H9 (cell line): Measurements from ENCODE around the gene DCPS. TPM values are rescaled to one million over a fixed set of nuclear protein-coding genes. Genes with fewer than 3 reads are reported as not detected.

Experiments
- DNase-seq: peaks from one replicate; pipeline ENCODE4 v3.0.0-alpha.2; 2017
- H2AFZ ChIP-seq: one replicate; pipeline ENCODE4 v1.6.1; 2013; ENCODE audit warnings: mild to moderate bottlenecking, low read length, control low read depth, moderate library complexity
- H2AK5ac ChIP-seq: 2 replicates; pipeline ENCODE4 v1.6.1; 2013; ENCODE audit warnings: low read length, control low read depth, mixed read lengths; ENCODE audit not compliant: insufficient read length
- H2BK120ac ChIP-seq: one replicate; pipeline ENCODE4 v1.6.1; 2013; ENCODE audit warnings: low read depth, mild to moderate bottlenecking, low read length, control low read depth, inconsistent platforms; ENCODE audit not compliant: poor library complexity, severe bottlenecking
- H2BK12ac ChIP-seq: 2 replicates; pipeline ENCODE4 v1.6.1; 2013; ENCODE audit warnings: low read length, control low read depth, mixed read lengths, low read depth; ENCODE audit not compliant: insufficient read length
- H2BK15ac ChIP-seq: 2 replicates; pipeline ENCODE4 v1.6.1; 2013; ENCODE audit warnings: low read depth, low read length, control low read depth
- H2BK20ac ChIP-seq: one replicate; pipeline ENCODE4 v1.6.1; 2013; ENCODE audit warnings: low read depth, mild to moderate bottlenecking, low read length, control low read depth, inconsistent platforms; ENCODE audit not compliant: poor library complexity, severe bottlenecking
- H2BK5ac ChIP-seq: 2 replicates; pipeline ENCODE4 v1.6.1; 2013; ENCODE audit warnings: low read length, control low read depth, mixed read lengths; ENCODE audit not compliant: insufficient read length
- H3K14ac ChIP-seq: 2 replicates; pipeline ENCODE4 v1.6.1; 2013; ENCODE audit warnings: low read length, control low read depth; ENCODE audit not compliant: insufficient read depth
- H3K18ac ChIP-seq: 2 replicates; pipeline ENCODE4 v1.6.1; 2013; ENCODE audit warnings: low read depth, mild to moderate bottlenecking, mixed read lengths, low read length, control low read depth; ENCODE audit not compliant: insufficient read length
- H3K23ac ChIP-seq: 2 replicates; pipeline ENCODE4 v1.6.1; 2013; ENCODE audit warnings: low read length, control low read depth, mixed read lengths, low read depth; ENCODE audit not compliant: insufficient read length
- H3K23me2 ChIP-seq: 2 replicates; pipeline ENCODE4 v1.6.1; 2013; ENCODE audit warnings: low read depth, mild to moderate bottlenecking, mixed read lengths, low read length, control low read depth; ENCODE audit not compliant: insufficient read length, poor library complexity, severe bottlenecking
- H3K27ac ChIP-seq: 2 replicates; pipeline ENCODE4 v1.5.1; 2013; ENCODE audit warnings: low read length, control low read depth, mixed read lengths, low read depth; ENCODE audit not compliant: insufficient read length
- H3K27me3 ChIP-seq: 2 replicates; pipeline ENCODE4 v1.6.1; 2013; ENCODE audit warnings: low read length, control low read depth, inconsistent platforms; ENCODE audit not compliant: insufficient read depth
- H3K4ac ChIP-seq: 2 replicates; pipeline ENCODE4 v1.6.1; 2013; ENCODE audit warnings: low read depth, mild to moderate bottlenecking, control low read depth, inconsistent platforms, low read length, moderate library complexity
- H3K4me1 ChIP-seq: 2 replicates; pipeline ENCODE4 v1.6.1; 2013; ENCODE audit warnings: low read length, control low read depth, inconsistent platforms; ENCODE audit not compliant: insufficient read depth
- H3K4me2 ChIP-seq: 2 replicates; pipeline ENCODE4 v1.6.1; 2013; ENCODE audit warnings: low read length, control low read depth, mixed read lengths; ENCODE audit not compliant: insufficient read length, insufficient read depth
- H3K56ac ChIP-seq: 2 replicates; pipeline ENCODE4 v1.6.1; 2013; ENCODE audit warnings: low read depth, mild to moderate bottlenecking, mixed read lengths, low read length, control low read depth; ENCODE audit not compliant: insufficient read length
- H3K79me1 ChIP-seq: 2 replicates; pipeline ENCODE4 v1.6.1; 2013; ENCODE audit warnings: low read depth, mild to moderate bottlenecking, moderate library complexity, low read length, control low read depth, inconsistent platforms; ENCODE audit not compliant: insufficient read depth, poor library complexity, severe bottlenecking
- H3K79me2 ChIP-seq: 2 replicates; pipeline ENCODE4 v1.6.1; 2013; ENCODE audit warnings: low read length, control low read depth, inconsistent platforms; ENCODE audit not compliant: insufficient read depth
- H3K9ac ChIP-seq: 2 replicates; pipeline ENCODE4 v1.6.1; 2013; ENCODE audit warnings: low read length, control low read depth, mixed read lengths; ENCODE audit not compliant: insufficient read length; ENCODE audit errors: extremely low read depth
- H3K9me3 ChIP-seq: one replicate; pipeline ENCODE4 v1.6.1; 2013; ENCODE audit warnings: low read depth, low read length, inconsistent platforms; ENCODE audit not compliant: control insufficient read depth
- H3T11ph ChIP-seq: one replicate; pipeline ENCODE4 v1.6.1; 2013; ENCODE audit warnings: mild to moderate bottlenecking, low read length, control low read depth, inconsistent platforms
- H4K20me1 ChIP-seq: one replicate; pipeline ENCODE4 v1.6.1; 2013; ENCODE audit not compliant: control insufficient read depth, insufficient read length, insufficient read depth
- H4K5ac ChIP-seq: 2 replicates; pipeline ENCODE4 v1.6.1; 2013; ENCODE audit warnings: low read depth, mild to moderate bottlenecking, mixed read lengths, low read length, control low read depth; ENCODE audit not compliant: insufficient read length
- H4K8ac ChIP-seq: replicated peaks from 2 replicates; pipeline ENCODE4 v1.6.1; 2013; ENCODE audit warnings: low read length, control low read depth, mixed read lengths, low read depth; ENCODE audit not compliant: insufficient read length
- H4K91ac ChIP-seq: 2 replicates; pipeline ENCODE4 v1.6.1; 2013; ENCODE audit warnings: low read depth, mild to moderate bottlenecking, moderate library complexity, mixed read lengths, low read length, control low read depth; ENCODE audit not compliant: insufficient read length
- H3K27ac Mint-ChIP-seq, 3 experiments: 2 replicates in 2 of 3; 3 replicates in 1 of 3; pipeline ENCODE4 v1.8.0; 2020 to 2021; ENCODE audit warnings: mixed read lengths in 3 of 3, mild to moderate bottlenecking in 1 of 3, moderate library complexity in 1 of 3
- H3K27me3 Mint-ChIP-seq: 2 replicates; pipeline ENCODE4 v1.8.0; 2021; ENCODE audit warnings: low read depth, mild to moderate bottlenecking, moderate library complexity, mixed read lengths
- H3K36me3 Mint-ChIP-seq, 3 experiments: 2 replicates in 2 of 3; 3 replicates in 1 of 3; pipeline ENCODE4 v1.8.0; 2020 to 2021; ENCODE audit warnings: low read depth in 3 of 3, mixed read lengths in 3 of 3; ENCODE audit not compliant: insufficient read depth in 1 of 3
- H3K4me1 Mint-ChIP-seq, 2 experiments: 2 replicates each; pipeline ENCODE4 v1.8.0; 2020; ENCODE audit warnings: mixed read lengths in 2 of 2
- H3K4me3 Mint-ChIP-seq, 2 experiments: 2 replicates in 1 of 2; 3 replicates in 1 of 2; pipeline ENCODE4 v1.8.0; 2020 to 2021; ENCODE audit warnings: mild to moderate bottlenecking in 2 of 2, mixed read lengths in 2 of 2, moderate library complexity in 1 of 2
- H3K9me3 Mint-ChIP-seq, 2 experiments: 2 replicates in 1 of 2; 3 replicates in 1 of 2; pipeline ENCODE4 v1.8.0; 2020; ENCODE audit warnings: mild to moderate bottlenecking in 2 of 2, mixed read lengths in 2 of 2, moderate library complexity in 1 of 2
- WGBS: extraction: QIAGEN DNeasy Blood & Tissue Kit; methylation state at CpG from one replicate; pipeline ENCODE4 v1.1.7; 2013; ENCODE audit warnings: missing lambda C conversion rate, low lambda C conversion rate, mixed read lengths; ENCODE audit not compliant: insufficient read length; ENCODE audit errors: extremely low coverage; 5-methylcytosine and 5-hydroxymethylcytosine counted together
- total RNA-seq: library from RNA; stranded (reverse); gene quantifications from 2 replicates; pipeline ENCODE4 v1.2.1, GENCODE V29; 2021
- TF ChIP-seq, protein P1 (sequence below): fragments of 200-600 bp; sonication (generic); conservative IDR thresholded peaks from 3 replicates; pipeline ENCODE4 v1.8.0; 2021; ENCODE audit warnings: antibody characterized with exemption, mild to moderate bottlenecking

Gene DCPS
- total RNA-seq, 1 experiment from 2014 or later, result 27.7 TPM

- Histone ChIP-seq H3K4me1 (peaks cover 14% of the 10 kb centered on the region; the same call in 1 of the 2 replicates), H2BK15ac (no peak overlapping the region), H2AFZ (no peak overlapping the region), H2BK120ac (no peak overlapping the region), H3K23me2 (no peaks in the 10 kb centered on the region), H3T11ph (no peak overlapping the region), H3K4me2 (no peak overlapping the region), H3K56ac (no peak overlapping the region), H3K27me3 (no peaks in the 10 kb centered on the region), H2BK5ac (no peak overlapping the region), H3K14ac (no peak overlapping the region), H3K18ac (no peak overlapping the region), H4K91ac (no peak overlapping the region), H3K79me1 (no peaks in the 10 kb centered on the region), H3K4ac (no peak overlapping the region), H3K23ac (no peak overlapping the region), H4K20me1 (peaks cover 3% of the 10 kb centered on the region), H3K9me3 (no peaks in the 10 kb centered on the region), H3K79me2 (no peaks in the 10 kb centered on the region), H2BK20ac (no peak overlapping the region), H2BK12ac (no peak overlapping the region), H3K9ac (no peak overlapping the region), H3K27ac (no peak overlapping the region), H4K8ac (no peak overlapping the region), H2AK5ac (no peak overlapping the region), H4K5ac (no peak overlapping the region)
- Mint-ChIP-seq H3K27ac (0 out of 7 replicates have a peak overlapping the region, but pooled peaks of 1 of the 3 experiments have one; percentile 1), H3K4me1 (peaks cover 33 to 36% of the 10 kb centered on the region in 2 experiments), H3K4me3 (no peak overlapping the region), H3K36me3 (peaks cover 21 to 55% (median 53%) of the 10 kb centered on the region in 3 experiments), H3K27me3 (no peaks in the 10 kb centered on the region), H3K9me3 (no peaks in the 10 kb centered on the region)
- no CpG with 5 or more reads among the region's 3 CpGs for WGBS
- TF ChIP-seq, protein P1, sequence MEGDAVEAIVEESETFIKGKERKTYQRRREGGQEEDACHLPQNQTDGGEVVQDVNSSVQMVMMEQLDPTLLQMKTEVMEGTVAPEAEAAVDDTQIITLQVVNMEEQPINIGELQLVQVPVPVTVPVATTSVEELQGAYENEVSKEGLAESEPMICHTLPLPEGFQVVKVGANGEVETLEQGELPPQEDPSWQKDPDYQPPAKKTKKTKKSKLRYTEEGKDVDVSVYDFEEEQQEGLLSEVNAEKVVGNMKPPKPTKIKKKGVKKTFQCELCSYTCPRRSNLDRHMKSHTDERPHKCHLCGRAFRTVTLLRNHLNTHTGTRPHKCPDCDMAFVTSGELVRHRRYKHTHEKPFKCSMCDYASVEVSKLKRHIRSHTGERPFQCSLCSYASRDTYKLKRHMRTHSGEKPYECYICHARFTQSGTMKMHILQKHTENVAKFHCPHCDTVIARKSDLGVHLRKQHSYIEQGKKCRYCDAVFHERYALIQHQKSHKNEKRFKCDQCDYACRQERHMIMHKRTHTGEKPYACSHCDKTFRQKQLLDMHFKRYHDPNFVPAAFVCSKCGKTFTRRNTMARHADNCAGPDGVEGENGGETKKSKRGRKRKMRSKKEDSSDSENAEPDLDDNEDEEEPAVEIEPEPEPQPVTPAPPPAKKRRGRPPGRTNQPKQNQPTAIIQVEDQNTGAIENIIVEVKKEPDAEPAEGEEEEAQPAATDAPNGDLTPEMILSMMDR, result no peak
- no peak for DNase-seq
Measured at GRCh38 chr11:126341760-126342161, 37.9 kb downstream of the DCPS start.
